ENCODE results near the gene LTBP4. TPM values are rescaled to one million over a fixed set of nuclear protein-coding genes. Genes with fewer than 3 reads are reported as not detected.
"Not testable (repeated sequence)": the region's sequence is repeated elsewhere in the genome, so short reads cannot be mapped to it uniquely, and the experiment has no call there.

LTBP4 gene
- total and polyA plus RNA-seq, 8 donors = 151 to 519 (median 345) TPM

DNA sequence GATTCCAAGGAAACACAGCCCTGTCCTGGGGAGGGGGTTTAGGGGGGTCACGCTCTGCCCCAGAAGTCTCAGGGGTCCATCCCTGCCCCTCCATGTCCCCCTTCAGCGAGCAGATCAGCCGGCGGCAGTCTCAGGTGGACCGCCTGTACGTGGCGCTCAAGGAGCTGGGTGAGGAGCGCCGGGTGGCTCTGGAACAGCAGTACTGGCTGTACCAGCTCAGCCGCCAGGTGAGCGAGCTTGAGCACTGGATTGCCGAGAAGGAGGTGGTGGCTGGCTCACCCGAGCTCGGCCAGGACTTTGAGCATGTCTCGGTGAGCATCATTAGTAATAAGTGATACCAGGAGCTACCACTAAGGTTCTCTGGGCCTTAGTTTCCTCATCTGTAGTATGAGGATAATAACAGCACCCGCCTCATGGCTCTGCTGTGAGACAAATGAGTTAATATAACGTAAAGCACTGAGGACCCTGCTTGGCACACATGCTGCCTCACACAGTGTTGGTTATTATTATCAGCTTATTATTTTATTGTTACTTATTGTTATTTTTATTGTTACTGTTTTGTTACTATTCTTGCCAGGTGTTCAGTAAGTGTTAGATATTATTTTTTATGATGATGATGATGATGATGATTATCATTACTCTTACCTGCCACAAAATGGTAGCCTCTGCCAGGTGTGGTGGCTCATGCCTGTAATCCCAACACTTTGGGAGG is 45.0 kb upstream of the LTBP4 start:
- Histone ChIP-seq H3K4me1 (no peaks in the 10 kb centered on the region), H3K4me3 (no peak overlapping the region), H3K27ac (no peak overlapping the region), H3K9me3 (no peaks in the 10 kb centered on the region), H3K36me3 (no peaks in the 10 kb centered on the region), H3K27me3 (peaks cover 17 to 79% of the 10 kb centered on the region in 2 donors)
- intact Hi-C loops (cut with DNase I) = no loop called here
- no peak for DNase-seq
- TF ChIP-seq, protein P1, sequence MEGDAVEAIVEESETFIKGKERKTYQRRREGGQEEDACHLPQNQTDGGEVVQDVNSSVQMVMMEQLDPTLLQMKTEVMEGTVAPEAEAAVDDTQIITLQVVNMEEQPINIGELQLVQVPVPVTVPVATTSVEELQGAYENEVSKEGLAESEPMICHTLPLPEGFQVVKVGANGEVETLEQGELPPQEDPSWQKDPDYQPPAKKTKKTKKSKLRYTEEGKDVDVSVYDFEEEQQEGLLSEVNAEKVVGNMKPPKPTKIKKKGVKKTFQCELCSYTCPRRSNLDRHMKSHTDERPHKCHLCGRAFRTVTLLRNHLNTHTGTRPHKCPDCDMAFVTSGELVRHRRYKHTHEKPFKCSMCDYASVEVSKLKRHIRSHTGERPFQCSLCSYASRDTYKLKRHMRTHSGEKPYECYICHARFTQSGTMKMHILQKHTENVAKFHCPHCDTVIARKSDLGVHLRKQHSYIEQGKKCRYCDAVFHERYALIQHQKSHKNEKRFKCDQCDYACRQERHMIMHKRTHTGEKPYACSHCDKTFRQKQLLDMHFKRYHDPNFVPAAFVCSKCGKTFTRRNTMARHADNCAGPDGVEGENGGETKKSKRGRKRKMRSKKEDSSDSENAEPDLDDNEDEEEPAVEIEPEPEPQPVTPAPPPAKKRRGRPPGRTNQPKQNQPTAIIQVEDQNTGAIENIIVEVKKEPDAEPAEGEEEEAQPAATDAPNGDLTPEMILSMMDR (IDR thresholded peaks at IDR 0.05) = no peak
- no peak for ATAC-seq

DNA sequence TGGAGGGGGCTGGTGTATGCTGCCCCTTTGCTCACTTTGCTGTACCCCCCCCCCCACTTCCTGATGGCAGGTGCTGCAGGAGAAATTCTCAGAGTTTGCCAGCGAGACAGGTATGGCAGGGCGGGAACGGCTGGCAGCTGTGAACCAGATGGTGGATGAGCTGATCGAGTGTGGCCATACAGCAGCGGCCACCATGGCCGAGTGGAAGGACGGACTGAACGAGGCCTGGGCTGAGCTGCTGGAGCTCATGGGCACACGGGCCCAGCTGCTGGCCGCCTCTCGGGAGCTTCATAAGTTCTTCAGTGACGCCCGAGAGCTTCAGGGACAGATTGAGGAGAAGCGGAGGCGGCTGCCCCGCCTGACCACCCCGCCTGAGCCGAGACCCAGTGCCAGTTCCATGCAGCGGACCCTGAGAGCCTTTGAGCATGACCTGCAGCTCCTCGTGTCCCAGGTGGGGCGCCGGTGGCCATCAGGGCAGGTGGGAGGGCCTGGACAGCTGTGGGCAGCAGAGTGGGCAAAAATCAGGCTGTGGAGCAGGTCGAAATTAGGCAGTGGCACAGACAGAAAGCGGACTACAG is 44.1 kb upstream of the LTBP4 start:
- Histone ChIP-seq H3K27ac (no peak overlapping the region), H3K36me3 (no peaks in the 10 kb centered on the region), H3K4me1 (no peaks in the 10 kb centered on the region), H3K4me3 (no peak overlapping the region), H3K9me3 (no peaks in the 10 kb centered on the region), H3K27me3 (peaks cover 17 to 80% of the 10 kb centered on the region in 2 donors)
- ATAC-seq = no peak
- intact Hi-C loops (cut with DNase I) = no loop called here
- TF ChIP-seq, protein P1 (IDR thresholded peaks at IDR 0.05) = no peak
- peak in 1 of 4 donors; percentile 63 for DNase-seq

- DNase-seq (no peak), ATAC-seq (no peak)
- no peak overlapping the region for H3K27ac ChIP-seq
- intact Hi-C loops (cut with DNase I) = no loop called here
- TF ChIP-seq, protein P1 (IDR thresholded peaks at IDR 0.05) = no peak
- H3K27me3 ChIP-seq = peaks cover 6 to 80% of the 10 kb centered on the region in 2 donors
- no peaks in the 10 kb centered on the region for H3K36me3 ChIP-seq
- H3K4me1 ChIP-seq = no peaks in the 10 kb centered on the region
- no peaks in the 10 kb centered on the region for H3K9me3 ChIP-seq
- H3K4me3 ChIP-seq = no peak overlapping the region
Observed at GRCh38 chr19:40559394-40559793, 41.8 kb upstream of the LTBP4 start.

GRCh38 chr19:40560092-40560507 is 41.1 kb upstream of the LTBP4 start:
- DNase-seq (peak in 1 of 4 donors; percentile 67), ATAC-seq (no peak)
- no peaks in the 10 kb centered on the region for H3K4me1 ChIP-seq
- no peaks in the 10 kb centered on the region for H3K9me3 ChIP-seq
- H3K36me3 ChIP-seq = no peaks in the 10 kb centered on the region
- H3K27me3 ChIP-seq = peaks cover 8 to 80% of the 10 kb centered on the region in 2 donors
- TF ChIP-seq, protein P1 (IDR thresholded peaks at IDR 0.05) = no peak
- intact Hi-C loops (cut with DNase I) = no loop called here
- no peak overlapping the region for H3K4me3 ChIP-seq
- no peak overlapping the region for H3K27ac ChIP-seq

- Histone ChIP-seq H3K4me3 (no peak overlapping the region), H3K36me3 (no peaks in the 10 kb centered on the region), H3K27me3 (peaks cover 25 to 81% of the 10 kb centered on the region in 2 donors), H3K4me1 (no peaks in the 10 kb centered on the region), H3K27ac (no peak overlapping the region), H3K9me3 (no peaks in the 10 kb centered on the region)
- ATAC-seq (no peak), DNase-seq (no peak)
- intact Hi-C loops (cut with DNase I) = no loop called here
- TF ChIP-seq, protein P1 (IDR thresholded peaks at IDR 0.05) = no peak
Observed at GRCh38 chr19:40561947-40562346, 39.2 kb upstream of the LTBP4 start.

- H3K27ac ChIP-seq; H3K4me3 ChIP-seq; H3K9me3 ChIP-seq; ATAC-seq; intact Hi-C loops (cut with DNase I); H3K36me3 ChIP-seq; H3K4me1 ChIP-seq: not testable (repeated sequence)
- peaks cover 43 to 100% of the 10 kb centered on the region in 2 donors for H3K27me3 ChIP-seq
- DNase-seq = peak in 1 of 4 donors; percentile 3
Observed at GRCh38 chr19:40564535-40564934, 36.6 kb upstream of the LTBP4 start.

All from left lung (tissue), 10 donors.